A673 (cell line): Measurements from ENCODE around the gene ARL10. TPM values are rescaled to one million over a fixed set of nuclear protein-coding genes. Genes with fewer than 3 reads are reported as not detected.
A peak's percentile ranks its signal among the peaks of the same experiment; 100 is the strongest.

ENCODE experiments used
- BruUV-seq: library from RNA; stranded (reverse); fragments of 400-500 nt; replicated peaks from 2 replicates; lab custom pipeline; 2021; lab: Mats Ljungman, UMichigan
- CTCF ChIA-PET: fragments of 300-600 bp; sonication (Branson Sonifier 250); formaldehyde crosslinking; loops from one replicate; lab custom pipeline; 2022; ENCODE audit warnings: antibody characterized with exemption; lab: Charles Lee
- POLR2A ChIA-PET: fragments of 300-600 bp; sonication (Branson Sonifier 250); formaldehyde crosslinking; loops from one replicate; lab custom pipeline; 2022; ENCODE audit warnings: antibody characterized with exemption; ENCODE audit not compliant: low non-redundant PET; lab: Charles Lee
- DNase-seq: peaks from one replicate; pipeline ENCODE4 v3.0.0-alpha.2; 2015; ENCODE audit warnings: low spot score
- H3K27ac ChIP-seq: fragments of 200-600 bp; sonication (generic); 2 replicates; pipeline ENCODE4 v1.5.1; 2016; ENCODE audit warnings: mixed run types, low read depth, mild to moderate bottlenecking, mixed read lengths, antibody characterized with exemption, low read length; ENCODE audit not compliant: poor library complexity, severe bottlenecking
- H3K27me3 ChIP-seq: fragments of 200-600 bp; sonication (generic); replicated peaks from 2 replicates; pipeline ENCODE4 v1.6.1; 2017; ENCODE audit warnings: mixed run types, low read depth, mild to moderate bottlenecking, mixed read lengths, antibody characterized with exemption, low read length; ENCODE audit not compliant: insufficient read depth, poor library complexity
- H3K36me3 ChIP-seq: fragments of 200-600 bp; sonication (generic); 2 replicates; pipeline ENCODE4 v1.6.1; 2016; ENCODE audit warnings: mixed run types, mild to moderate bottlenecking, mixed read lengths, antibody characterized with exemption, low read length; ENCODE audit not compliant: insufficient read depth, poor library complexity, severe bottlenecking
- H3K4me1 ChIP-seq: fragments of 200-600 bp; sonication (generic); 2 replicates; pipeline ENCODE4 v1.6.1; 2017; ENCODE audit warnings: mixed run types, mild to moderate bottlenecking, mixed read lengths, antibody characterized with exemption, low read length; ENCODE audit not compliant: insufficient read depth, poor library complexity, severe bottlenecking
- H3K4me3 ChIP-seq: fragments of 200-600 bp; sonication (generic); 2 replicates; pipeline ENCODE4 v1.5.1; 2016; ENCODE audit warnings: low read depth, mixed run types, mild to moderate bottlenecking, mixed read lengths, low read length; ENCODE audit not compliant: poor library complexity, severe bottlenecking
- H3K9me3 ChIP-seq: fragments of 200-600 bp; sonication (generic); 2 replicates; pipeline ENCODE4 v1.6.1; 2016; ENCODE audit warnings: mixed run types, low read depth, mild to moderate bottlenecking, mixed read lengths, antibody characterized with exemption, low read length; ENCODE audit not compliant: poor library complexity, severe bottlenecking
- CTCF ChIP-seq: fragments of 300-800, 200-600 bp; sonication (generic); conservative IDR thresholded peaks from 2 replicates; pipeline ENCODE4 v1.5.1; 2017; ENCODE audit warnings: low read depth, mild to moderate bottlenecking, antibody characterized with exemption, low read length, moderate library complexity, mixed read lengths
- EZH2 ChIP-seq: fragments of 200-600 bp; sonication (generic); IDR thresholded peaks from 2 replicates; pipeline ENCODE4 v1.6.1; 2017; ENCODE audit warnings: borderline replicate concordance, low read depth, mild to moderate bottlenecking, mixed read lengths, antibody characterized with exemption, low read length; ENCODE audit not compliant: poor library complexity, severe bottlenecking
- intact Hi-C: fragments of 100-400 bp; cut with micrococcal nuclease; formaldehyde crosslinking; loops from one replicate; pipeline ENCODE4 v1.10.0; 2022; ENCODE audit not compliant: unreplicated experiment
- total RNA-seq: library from RNA; stranded (reverse); gene quantifications from 2 replicates; pipeline ENCODE4 v1.2.3, GENCODE V29; 2021

Gene ARL10
- total RNA-seq, 1 experiment from 2014 or later = 13.6 TPM

GRCh38 chr5:176366232-176366894 is 1.1 kb downstream of the ARL10 start:
- no peak for DNase-seq
- BruUV-seq = no TSS peak
- no peaks in the 10 kb centered on the region for H3K27me3 ChIP-seq
- peaks cover 4% of the 10 kb centered on the region for H3K36me3 ChIP-seq
- POLR2A ChIA-PET = no interaction called here
- peaks cover 4% of the 10 kb centered on the region for H3K4me1 ChIP-seq
- H3K9me3 ChIP-seq = no peaks in the 10 kb centered on the region
- intact Hi-C loops = no loop called here
- CTCF ChIA-PET = no interaction called here
- TF ChIP-seq EZH2 = no peak
- no peak for TF ChIP-seq CTCF
- peak overlapping the region; percentile 89 for H3K4me3 ChIP-seq
- H3K27ac ChIP-seq = no peak overlapping the region

GRCh38 chr5:176368726-176369125 is 3.4 kb downstream of the ARL10 start:
- H3K36me3 ChIP-seq = peaks cover 4% of the 10 kb centered on the region
- no peak for TF ChIP-seq EZH2
- TF ChIP-seq CTCF = no peak
- no peak overlapping the region for H3K27ac ChIP-seq
- H3K9me3 ChIP-seq = no peaks in the 10 kb centered on the region
- H3K27me3 ChIP-seq = no peaks in the 10 kb centered on the region
- no peak for DNase-seq
- H3K4me1 ChIP-seq = no peaks in the 10 kb centered on the region
- H3K4me3 ChIP-seq = no peak overlapping the region
- ChIA-PET POLR2A (interaction anchor here (0.6 kb wide), 1 partner anchor 26 kb away, joined by 11 read pairs; no protein-coding TSS in a partner anchor), CTCF (no interaction called here)
- BruUV-seq = no TSS peak
- intact Hi-C loops = no loop called here

GRCh38 chr5:176369934-176370711 is 4.8 kb downstream of the ARL10 start:
- Histone ChIP-seq H3K4me3 (no peak overlapping the region), H3K27ac (no peak overlapping the region), H3K4me1 (no peaks in the 10 kb centered on the region), H3K27me3 (no peaks in the 10 kb centered on the region), H3K9me3 (no peaks in the 10 kb centered on the region), H3K36me3 (peaks cover 4% of the 10 kb centered on the region)
- no TSS peak for BruUV-seq
- TF ChIP-seq CTCF (no peak), EZH2 (no peak)
- DNase-seq = no peak
- intact Hi-C loops = no loop called here
- ChIA-PET POLR2A (no interaction called here), CTCF (no interaction called here)
